Measurements from ENCODE around the gene TNKS1BP1.
"Not testable (repeated sequence)": the region's sequence is repeated elsewhere in the genome, so short reads cannot be mapped to it uniquely, and the experiment has no call there.

TNKS1BP1 gene

DNA sequence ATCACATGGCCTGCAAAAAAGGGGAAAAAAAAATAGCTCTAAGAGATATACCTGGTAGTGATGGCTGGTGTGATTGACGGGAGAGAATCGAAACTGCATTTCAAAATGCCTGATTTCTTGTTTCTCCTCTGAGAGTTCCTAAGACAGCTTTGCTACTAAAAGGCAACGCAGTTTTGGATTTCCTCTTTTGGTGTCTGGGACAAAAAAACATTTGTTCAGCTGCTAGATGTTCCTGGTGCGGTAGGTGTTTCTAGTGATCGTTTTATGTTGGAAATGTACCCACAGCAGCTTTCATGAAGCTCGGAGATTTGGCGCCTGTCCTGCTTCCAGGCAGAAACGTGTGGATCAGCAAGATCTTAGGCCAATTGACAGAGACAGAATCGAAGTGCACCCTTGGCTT, 31.5 kb upstream of the TNKS1BP1 start:
- no peak for DNase-seq (ENCODE audit: low read depth in 2 of 3, low spot score in 2 of 3)

DNA sequence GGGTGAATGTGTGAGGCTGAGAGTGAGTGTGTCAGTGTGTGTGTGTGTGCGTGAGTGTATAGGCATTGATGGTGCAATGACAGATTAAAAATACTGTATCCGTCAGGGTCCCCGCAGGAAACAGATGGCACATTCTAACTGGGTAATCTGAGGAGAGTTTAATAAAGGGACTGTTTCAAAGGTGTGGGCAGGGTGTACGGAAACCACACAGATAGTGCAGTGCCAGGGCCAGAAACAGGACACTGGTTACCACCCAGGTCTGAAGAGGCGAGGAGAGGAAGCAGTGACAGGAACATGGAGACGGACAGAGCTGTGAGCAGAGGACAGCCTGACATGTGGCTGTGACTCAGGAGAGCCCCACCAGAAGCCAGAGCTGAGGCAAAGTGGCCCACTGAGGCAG, 29.9 kb upstream of the TNKS1BP1 start:
- DNase-seq (ENCODE audit: low read depth in 2 of 3, low spot score in 2 of 3): no peak

DNA sequence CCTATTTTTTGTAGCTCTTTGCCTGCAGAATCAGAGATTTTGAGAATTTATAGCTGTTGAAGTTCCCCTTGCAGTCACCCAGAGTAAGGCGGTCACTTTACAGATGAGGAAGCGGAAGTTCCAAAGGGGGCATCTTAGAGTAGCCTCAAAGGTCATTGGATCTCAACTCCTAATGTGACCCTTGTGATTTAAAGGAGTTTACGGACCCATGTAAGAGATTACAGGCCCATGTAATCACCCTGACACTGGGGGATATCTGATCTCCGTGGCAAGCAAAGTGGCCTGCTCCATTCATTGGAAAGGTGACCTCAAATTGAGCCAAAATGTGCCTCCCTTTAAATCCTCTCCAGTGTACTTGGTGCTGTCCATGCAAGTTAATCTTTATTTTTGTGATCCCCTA, 29.1 kb upstream of the TNKS1BP1 start:
- DNase-seq (ENCODE audit: low read depth in 2 of 3, low spot score in 2 of 3): no peak

DNA sequence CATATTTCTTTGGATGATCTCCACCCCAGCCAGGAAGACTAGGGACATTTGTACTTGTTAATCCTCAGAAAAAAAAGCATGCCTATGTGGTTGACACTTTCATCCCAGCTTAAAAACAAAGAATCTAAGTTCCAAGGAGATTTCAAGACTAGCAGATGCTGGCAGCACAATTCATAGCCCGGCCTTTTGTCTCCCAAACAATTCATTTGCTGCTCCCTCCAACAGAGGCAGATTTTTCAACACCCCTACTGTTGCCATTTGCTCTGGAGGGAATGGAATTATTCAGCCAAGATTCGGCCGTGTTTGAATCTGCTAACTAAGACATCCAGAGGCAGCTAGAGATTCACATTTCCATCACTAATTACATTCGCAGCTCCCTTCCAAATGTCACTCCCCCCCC, 28.7 kb upstream of the TNKS1BP1 start:
- no peak for DNase-seq (ENCODE audit: low read depth in 2 of 3, low spot score in 2 of 3)

DNA sequence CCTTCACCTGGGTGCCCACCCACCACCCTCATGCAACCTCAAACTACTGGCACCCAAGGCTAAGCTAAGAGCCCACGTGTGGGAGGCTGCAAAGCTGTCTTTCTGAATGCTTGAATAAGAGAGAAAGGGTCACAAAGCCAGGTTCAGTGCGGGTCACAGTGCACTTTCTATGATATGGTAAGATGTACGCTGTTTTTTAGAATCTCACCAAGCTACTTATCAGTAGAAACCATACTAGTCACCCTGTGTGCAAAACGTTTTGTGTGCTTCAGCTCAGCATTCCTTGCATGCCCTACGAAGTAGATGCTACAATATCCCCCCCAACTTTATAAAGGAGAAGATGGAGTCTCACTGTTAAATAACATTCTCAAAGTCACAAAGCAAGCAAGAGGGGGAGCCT, 28.3 kb upstream of the TNKS1BP1 start:
- DNase-seq (ENCODE audit: low read depth in 2 of 3, low spot score in 2 of 3): no peak

DNA sequence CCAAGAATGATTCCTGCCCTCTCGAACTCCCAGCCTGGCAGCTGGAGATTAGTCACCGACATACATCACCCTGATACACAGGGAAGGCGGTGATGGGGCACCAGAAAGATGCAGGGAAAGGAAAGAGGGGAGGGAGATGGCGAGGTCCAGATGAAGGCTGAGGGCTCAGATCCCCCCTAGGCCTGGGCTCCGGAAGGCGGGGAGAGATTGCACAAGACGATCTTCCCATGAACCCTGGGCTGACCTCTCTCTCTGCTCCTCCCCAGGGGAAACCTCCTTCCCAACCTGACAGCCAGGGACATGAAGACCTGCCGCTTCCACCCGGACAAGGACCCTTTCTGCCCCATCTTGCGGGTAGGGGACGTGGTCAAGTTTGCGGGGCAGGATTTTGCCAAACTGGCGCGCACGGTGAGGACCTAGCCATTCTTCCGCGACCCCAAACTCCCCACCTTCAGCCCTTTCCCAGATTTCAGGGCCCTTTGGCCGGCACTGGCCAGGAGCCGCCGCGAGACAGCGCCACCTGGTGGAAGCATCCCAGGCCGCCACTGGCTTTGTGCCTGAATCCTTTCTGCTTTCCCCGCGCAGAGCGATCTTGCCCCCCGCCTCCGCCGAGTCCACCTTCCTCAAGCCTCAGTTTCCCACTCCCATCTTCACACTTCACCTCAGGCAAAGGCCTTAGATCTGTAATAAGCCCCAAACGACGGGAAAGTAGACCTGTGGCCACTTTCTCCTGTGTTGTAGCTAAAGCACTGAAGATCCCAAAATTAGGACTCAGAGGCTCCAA, 24.9 kb upstream of the TNKS1BP1 start:
- DNase-seq (ENCODE audit: low read depth in 2 of 3, low spot score in 2 of 3): peak in 2 of 3 experiments; percentile 42 to 65

DNA sequence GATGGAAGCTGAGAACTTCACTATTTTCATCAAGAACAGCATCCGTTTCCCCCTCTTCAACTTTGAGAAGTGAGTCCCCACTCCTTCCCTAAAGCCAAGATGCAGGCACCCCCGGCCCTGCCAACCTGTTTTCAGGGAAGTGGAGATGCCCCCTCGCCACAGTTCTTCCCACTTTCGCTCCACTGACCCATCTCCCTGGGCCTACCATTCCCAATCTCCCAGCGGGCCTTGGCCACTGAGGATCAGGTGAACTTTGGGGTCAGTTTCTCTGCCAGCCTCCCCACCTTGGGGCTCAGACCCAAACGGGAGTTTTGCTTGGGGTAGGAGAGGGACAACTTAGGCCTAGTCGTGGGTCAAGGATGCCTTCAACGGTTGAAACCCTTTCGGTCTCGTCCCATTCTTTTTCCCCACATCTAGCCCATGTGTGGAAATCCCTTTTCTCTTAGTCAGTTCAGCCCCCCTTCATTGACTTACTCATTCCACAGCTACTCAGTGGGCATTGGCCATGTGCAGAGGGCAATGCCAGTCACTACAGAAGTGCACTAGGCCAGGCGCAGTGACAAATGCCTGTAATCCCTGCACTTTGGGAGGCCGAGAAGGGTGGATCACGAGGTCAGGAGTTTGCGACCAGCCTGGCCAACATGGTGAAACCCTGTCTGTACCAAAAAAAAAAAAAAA, 24.0 kb upstream of the TNKS1BP1 start:
- DNase-seq (ENCODE audit: low read depth in 2 of 3, low spot score in 2 of 3): no peak

DNA sequence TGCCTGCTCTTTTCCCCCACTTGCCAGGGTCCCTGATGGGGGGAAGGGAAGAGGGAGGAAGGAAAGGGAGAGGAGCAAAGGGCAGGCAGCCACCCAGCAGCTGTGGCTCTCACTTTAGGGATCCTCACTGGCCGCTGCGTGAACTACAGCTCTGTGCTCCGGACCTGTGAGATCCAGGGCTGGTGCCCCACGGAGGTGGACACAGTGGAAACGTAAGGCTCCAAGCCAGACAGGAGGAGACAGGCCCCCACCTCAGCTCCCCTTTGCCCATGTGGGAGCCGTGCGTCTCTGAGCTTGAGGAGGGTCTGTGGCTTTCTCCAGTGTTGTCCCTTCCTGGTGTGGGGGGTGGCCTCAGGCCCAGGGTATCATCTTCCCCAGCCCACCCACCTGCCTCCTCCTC, 23.3 kb upstream of the TNKS1BP1 start:
- DNase-seq (ENCODE audit: low read depth in 2 of 3, low spot score in 2 of 3): no peak

DNA sequence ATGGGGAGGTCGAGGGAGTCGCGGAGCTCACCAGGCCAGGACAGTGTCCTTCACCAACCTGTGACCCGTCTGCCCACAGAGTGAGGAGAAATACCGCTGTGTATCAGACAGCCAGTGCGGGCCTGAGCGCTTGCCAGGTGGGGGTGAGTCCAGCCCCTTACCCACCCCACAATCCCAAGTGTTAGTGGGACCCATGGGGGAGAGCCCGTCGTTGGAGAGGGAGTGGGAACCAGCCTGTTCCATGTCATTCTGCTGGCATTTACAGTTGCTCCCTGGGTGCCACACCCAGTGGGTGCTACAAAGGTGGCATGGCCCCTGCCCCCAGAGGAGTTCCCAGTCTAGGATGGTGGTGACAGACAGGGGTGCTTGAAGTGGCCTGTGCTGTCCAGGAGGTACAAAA, 22.6 kb upstream of the TNKS1BP1 start:
- DNase-seq (ENCODE audit: low read depth in 2 of 3, low spot score in 2 of 3): no peak

DNA sequence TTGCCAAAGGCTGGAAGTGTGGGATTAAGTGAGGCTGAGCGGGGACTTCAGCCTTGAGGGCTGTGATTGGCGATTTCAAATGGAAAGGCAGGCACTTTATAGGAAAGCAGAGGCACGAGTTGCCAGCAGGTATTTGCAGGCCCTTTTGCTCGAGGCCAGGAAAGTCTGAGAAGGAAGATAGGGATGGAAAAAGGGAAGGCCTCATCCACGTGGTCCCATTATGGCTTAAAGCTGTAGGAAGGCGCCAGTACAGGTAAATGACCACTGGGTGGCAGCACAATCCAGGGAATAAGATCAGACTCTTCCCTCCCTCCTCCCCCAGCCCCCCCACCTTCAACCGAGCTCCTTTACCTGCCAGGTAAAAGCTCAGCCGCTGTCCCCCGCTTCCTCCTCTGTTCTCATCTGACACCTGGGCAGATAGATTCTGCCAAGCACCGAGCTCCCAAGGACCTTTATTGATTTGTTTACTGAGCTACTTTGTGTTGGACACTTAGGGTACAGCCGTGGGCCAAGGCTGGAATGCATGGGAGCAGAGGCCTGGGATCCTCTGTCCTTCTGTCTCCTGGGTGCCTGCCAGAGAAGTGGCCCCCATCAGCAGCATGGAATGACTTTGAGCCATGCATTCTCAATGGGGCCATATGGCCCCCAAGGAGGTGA, 20.9 kb upstream of the TNKS1BP1 start:
- DNase-seq (ENCODE audit: low read depth in 2 of 3, low spot score in 2 of 3): peak in 1 of 3 experiments; percentile 41

DNA sequence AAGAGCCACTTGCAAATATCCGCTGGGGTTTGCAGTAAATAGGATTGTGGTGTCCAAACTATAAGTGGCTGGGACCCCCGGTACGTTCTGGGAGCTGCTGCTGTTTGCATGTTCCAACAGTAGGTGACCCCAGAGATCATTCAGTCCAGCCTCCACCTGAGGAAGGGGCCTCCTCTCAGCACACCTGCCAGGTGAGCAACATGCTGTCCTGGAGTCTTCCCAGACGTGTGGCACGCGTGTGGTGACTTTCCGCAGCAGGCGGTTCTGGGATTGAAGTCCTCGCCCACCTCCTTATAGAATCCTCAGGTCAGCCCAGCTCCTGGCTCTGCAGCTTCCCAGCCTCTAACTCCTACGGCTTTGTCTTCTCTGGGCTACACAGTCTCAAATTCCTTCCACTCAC, 20.1 kb upstream of the TNKS1BP1 start:
- DNase-seq (ENCODE audit: low read depth in 2 of 3, low spot score in 2 of 3): no peak

DNA sequence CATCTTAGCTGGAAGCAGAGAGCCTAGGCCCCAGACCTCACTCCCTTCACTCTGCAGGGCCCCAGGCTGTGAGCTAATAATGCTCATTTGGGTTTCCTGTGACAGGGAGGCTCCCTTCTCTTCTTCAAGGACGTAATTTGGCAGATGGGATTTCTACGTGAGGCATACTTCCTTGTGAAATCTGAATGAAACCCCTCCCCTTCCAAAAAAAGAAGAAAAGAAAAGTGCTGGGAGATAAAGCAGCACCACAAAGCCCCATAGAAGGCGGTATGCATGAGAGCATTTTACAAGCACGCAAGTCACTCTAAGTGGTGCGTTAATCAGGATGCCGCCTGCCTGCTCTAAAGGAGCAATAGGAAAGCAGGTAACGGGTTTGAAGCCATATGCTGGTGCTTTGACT, 19.1 kb upstream of the TNKS1BP1 start:
- no peak for DNase-seq (ENCODE audit: low read depth in 2 of 3, low spot score in 2 of 3)

DNA sequence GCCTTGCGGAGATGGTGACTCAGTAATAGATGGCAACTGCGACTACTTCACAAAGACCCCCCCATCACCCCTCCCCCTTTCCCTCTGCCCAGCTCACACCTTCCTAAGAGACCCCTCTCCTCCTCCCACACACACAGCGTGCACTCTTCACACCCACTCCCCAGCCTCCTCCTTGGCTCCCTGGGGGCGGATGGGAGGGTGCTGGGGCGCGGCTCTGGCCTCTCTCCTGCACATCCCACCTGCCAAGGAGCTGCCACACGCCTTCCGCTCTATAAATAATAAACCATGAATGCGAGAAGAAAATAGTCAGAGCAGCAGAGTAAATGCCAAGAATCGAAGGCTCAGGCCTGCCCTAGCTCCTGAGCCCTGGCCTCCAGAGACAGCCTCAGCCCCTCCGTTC, 17.9 kb upstream of the TNKS1BP1 start:
- DNase-seq (ENCODE audit: low read depth in 2 of 3, low spot score in 2 of 3): no peak

DNA sequence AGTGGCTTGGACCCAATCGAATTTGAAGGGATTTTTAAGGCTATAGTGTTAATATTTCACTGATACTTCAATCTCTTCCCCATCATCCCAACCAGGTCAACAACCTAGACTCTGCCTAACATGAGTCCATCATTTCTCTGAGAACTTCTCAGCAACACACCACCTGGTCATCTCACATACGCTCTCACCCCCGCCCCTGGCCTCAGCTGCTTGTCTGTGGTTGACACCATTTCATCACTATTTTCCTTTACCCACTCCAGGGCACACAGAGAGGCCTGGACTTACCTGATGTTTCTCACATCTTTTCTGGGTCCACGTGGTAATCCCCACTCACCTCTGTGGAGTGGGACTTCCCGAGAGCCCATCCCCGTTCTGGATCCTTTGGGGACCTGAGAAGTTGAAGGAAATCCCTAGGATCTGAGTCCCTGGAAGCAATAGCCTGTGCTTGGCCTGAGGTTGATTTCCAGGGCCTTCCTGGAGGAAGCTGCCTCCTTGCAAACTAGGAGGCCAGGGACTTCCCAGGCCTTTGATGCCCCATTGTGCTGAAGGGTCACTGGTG, 16.6 kb upstream of the TNKS1BP1 start:
- no peak for DNase-seq (ENCODE audit: low read depth in 2 of 3, low spot score in 2 of 3)

DNA sequence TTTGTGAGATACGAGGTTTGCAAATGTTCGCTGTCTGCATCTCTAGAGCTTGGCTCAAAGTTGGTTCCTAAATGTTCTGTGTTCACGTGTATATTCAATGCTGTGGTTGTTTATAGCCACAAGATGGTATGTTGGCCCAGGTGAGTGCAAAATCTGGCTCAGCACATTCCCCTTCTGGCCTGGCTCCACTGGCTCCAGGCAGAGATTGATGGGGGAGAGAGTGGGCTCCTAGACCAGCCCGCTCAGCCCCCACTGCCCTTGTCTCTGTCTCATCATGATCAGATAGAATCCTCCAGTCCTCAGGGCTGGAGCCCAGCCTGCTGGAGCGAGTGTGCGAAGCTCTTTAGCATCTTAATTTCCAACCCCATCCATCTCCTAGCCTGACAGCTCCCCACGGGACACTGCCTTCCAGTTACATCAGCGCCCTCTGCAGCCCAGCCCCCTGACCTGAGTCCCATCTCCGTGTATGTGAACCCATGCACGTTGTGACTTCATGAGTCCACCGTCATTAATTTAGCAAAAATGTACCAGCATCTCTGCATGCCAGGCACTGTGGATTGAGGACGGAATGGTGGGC, 15.4 kb upstream of the TNKS1BP1 start:
- no peak for DNase-seq (ENCODE audit: low read depth in 2 of 3, low spot score in 2 of 3)

DNA sequence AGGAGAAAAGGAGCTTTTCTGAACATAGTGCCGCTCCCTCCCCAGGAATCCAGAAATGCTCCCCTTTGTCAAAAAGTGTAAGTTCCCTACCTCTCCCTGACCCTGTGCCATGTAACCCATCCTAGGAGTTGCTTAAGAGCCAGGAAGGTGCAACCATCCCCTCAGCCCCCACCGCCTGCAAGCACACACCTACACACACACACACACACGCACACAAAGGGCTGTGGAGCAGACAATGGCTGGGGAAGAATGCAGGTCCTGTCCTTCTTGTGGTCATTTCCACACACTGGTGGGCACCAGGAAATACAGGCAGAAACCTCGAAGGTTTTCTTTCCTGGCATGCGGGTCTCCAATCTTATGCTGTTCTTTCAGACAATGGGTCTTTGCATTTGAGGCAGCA, 14.6 kb upstream of the TNKS1BP1 start:
- DNase-seq (ENCODE audit: low read depth in 2 of 3, low spot score in 2 of 3): no peak

DNA sequence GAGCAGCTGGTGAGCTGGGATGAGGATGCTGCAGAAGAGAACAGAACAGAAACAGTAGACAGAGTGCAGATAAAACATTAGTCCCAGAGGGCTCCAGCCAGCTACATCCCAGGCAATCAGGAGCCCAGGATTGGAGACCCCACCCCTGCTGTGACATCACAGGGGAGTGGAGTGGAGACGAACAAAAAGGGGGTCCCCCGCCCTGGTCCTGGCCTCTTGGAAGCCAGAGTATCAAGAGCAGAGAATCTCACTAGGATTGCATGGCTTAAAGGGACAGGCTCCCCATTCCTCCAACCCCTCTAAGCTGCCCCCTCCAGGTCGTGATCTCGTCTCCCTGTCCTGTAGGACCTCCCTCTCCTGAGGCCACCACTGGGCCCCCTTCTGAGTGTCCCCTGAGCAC, 13.4 kb upstream of the TNKS1BP1 start, which contains the start of gene P2RX3:
TSS of gene P2RX3 (plus strand) at position 211 of the 400 bp plus-strand sequence. CDS start 199 bp downstream, outside the sequence.
- DNase-seq (ENCODE audit: low read depth in 2 of 3, low spot score in 2 of 3): no peak

DNA sequence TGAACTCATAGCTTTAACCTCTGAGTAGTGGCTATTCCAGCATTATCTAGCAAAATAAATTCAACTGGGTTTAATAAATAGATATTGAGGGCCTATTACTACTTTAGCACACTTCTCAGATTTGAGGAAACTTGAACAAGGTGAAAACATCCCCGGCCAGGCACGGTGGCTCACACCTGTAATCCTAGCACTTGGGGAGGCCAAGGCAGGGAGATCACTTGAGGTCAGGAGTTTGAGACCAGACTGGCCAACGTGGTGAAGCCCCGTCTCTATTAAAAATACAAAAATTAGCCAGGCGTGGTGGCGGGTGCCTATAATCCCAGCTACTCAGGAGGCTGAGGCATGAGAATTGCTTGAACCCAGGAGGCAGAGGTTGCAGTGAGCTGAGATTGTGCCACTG, 12.1 kb upstream of the TNKS1BP1 start:
- DNase-seq (ENCODE audit: low read depth in 2 of 3, low spot score in 2 of 3): not testable (repeated sequence)

DNA sequence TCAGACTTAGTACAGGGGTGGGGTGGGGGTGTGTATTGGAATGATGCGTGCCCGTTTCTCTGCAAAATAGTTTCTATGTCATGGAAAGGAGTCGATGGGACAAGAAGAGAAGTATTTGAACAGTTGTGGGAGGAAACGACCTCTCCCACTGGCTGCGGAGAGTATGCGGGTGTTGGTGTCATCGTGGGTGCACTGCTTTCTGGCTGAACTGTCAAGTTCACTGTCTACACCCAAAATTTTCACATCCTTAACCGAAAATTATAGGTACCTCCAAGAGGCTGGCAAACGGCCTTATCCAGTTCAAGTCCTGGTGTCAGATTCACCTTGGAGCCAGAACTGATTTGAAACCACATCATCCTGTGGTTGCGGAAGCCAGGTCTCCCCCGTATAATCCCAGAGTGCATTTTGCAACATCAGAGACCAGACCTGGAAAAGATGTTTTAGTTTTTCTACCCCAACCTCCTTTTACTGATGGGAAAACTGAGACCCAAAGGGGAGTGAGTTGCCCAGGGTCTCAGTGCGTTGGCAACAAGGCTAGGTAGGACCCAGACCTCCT, 11.4 kb upstream of the TNKS1BP1 start:
- peak in 1 of 3 experiments; percentile 9 for DNase-seq (ENCODE audit: low read depth in 2 of 3, low spot score in 2 of 3)

DNA sequence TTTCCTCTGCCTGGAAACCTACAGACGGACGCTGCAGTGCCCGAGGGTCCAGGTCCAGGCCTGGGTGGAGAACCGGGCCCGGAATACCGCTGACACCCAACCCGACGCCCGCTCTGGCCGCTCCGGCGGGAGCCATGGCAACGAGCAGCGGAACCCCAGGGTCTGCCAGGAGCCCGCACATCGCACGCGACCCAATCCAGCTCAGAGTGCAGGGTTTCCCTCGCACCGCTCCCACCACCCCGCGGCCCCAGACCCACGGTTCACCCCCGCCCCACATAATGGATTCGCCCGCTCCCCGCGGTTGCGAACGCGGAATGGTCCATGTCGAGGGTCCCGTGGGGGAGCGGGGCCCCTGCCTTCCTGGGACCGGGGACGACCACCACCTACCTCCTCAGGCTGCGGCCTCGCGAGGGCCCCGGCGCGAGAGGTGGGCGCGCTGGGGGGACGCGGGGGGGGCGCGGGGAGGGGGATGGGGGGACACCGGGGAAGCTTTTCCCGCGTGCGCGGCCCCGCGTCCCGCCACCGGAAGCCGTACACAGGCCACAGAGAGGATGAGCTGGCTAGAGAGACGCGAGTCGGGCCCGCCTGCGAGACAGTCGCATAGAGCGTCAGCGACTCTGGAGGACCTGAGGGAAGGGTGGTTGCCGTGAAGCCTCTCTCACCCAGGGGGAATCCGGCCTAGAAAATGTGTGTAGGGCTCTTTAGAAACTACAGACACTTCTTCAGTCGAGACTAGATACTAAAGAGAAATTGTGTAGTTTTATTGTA, 10.8 kb upstream of the TNKS1BP1 start, which contains the start of gene SSRP1:
TSS of gene SSRP1 (minus strand) at position 550 of the 768 bp plus-strand sequence. CDS start 771 bp downstream, outside the sequence.
- peak; percentile 62 to 71 (median 63) for DNase-seq (ENCODE audit: low read depth in 2 of 3, low spot score in 2 of 3)

All from activated CD8-positive, alpha-beta memory T cell treated with anti-CD3 and anti-CD28 coated beads for 48 hours (primary cell).